Measurements from ENCODE around the gene CALR3. TPM values are rescaled to one million over a fixed set of nuclear protein-coding genes. Genes with fewer than 3 reads are reported as not detected.
"Not testable (repeated sequence)": the region's sequence is repeated elsewhere in the genome, so short reads cannot be mapped to it uniquely, and the experiment has no call there.

The CALR3 gene, protein sequence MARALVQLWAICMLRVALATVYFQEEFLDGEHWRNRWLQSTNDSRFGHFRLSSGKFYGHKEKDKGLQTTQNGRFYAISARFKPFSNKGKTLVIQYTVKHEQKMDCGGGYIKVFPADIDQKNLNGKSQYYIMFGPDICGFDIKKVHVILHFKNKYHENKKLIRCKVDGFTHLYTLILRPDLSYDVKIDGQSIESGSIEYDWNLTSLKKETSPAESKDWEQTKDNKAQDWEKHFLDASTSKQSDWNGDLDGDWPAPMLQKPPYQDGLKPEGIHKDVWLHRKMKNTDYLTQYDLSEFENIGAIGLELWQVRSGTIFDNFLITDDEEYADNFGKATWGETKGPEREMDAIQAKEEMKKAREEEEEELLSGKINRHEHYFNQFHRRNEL
- total RNA-seq: not detected
- long read RNA-seq: 0 reads

DNA sequence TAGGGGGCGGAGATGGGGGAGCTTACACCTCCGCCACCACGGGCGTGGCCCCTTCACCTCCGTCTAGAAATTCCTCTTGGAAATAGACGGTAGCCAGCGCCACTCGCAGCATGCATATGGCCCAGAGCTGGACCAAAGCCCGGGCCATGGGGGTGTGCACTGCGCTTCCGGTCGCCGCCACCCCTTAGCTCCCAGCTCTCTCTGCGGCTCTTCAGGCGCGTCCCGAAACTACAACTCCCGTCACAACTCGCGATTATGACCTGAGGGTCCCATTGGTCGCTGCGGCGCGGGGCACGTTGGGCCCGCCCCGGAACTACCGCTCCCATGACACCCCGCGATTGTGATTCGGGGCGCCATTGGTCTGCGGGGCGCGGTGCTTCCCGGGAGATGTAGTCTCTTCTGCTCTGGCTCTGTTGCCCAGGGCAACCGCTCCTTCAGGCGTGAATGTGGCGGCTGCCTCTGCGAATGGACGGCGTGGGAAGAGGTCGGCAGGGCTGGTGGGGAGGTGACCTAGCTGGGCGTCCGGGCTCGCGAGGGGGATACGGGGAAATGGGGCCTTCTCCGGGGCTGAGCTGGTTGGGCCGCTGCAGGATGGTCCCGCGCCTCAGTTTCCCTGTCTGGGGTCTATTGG, at the start of gene CALR3, which contains the start of gene C19orf44:
TSS of gene CALR3 (minus strand) at position 186 of the 631 bp plus-strand sequence. CDS start at position 148, 38 bp downstream.
TSS of gene C19orf44 (plus strand) at position 413 of the 631 bp plus-strand sequence. CDS start 4,399 bp downstream, outside the sequence.
- Histone ChIP-seq H3K36me3 (no peaks in the 10 kb centered on the region), H3K4me1 (peaks cover 8% of the 10 kb centered on the region), H3K4me3 (peak within 1 kb of the TSS; percentile 84), H3K27me3 (no peaks in the 10 kb centered on the region), H3K9me3 (no peaks in the 10 kb centered on the region), H3K27ac (peak within 1 kb of the TSS; percentile 80)
- ATAC-seq (peak; percentile 100), DNase-seq (peak; percentile 99)
- intact Hi-C loops (cut with DNase I): no loop called here
- TF ChIP-seq, protein P1, sequence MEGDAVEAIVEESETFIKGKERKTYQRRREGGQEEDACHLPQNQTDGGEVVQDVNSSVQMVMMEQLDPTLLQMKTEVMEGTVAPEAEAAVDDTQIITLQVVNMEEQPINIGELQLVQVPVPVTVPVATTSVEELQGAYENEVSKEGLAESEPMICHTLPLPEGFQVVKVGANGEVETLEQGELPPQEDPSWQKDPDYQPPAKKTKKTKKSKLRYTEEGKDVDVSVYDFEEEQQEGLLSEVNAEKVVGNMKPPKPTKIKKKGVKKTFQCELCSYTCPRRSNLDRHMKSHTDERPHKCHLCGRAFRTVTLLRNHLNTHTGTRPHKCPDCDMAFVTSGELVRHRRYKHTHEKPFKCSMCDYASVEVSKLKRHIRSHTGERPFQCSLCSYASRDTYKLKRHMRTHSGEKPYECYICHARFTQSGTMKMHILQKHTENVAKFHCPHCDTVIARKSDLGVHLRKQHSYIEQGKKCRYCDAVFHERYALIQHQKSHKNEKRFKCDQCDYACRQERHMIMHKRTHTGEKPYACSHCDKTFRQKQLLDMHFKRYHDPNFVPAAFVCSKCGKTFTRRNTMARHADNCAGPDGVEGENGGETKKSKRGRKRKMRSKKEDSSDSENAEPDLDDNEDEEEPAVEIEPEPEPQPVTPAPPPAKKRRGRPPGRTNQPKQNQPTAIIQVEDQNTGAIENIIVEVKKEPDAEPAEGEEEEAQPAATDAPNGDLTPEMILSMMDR (IDR thresholded peaks at IDR 0.05): peak; percentile 14

DNA sequence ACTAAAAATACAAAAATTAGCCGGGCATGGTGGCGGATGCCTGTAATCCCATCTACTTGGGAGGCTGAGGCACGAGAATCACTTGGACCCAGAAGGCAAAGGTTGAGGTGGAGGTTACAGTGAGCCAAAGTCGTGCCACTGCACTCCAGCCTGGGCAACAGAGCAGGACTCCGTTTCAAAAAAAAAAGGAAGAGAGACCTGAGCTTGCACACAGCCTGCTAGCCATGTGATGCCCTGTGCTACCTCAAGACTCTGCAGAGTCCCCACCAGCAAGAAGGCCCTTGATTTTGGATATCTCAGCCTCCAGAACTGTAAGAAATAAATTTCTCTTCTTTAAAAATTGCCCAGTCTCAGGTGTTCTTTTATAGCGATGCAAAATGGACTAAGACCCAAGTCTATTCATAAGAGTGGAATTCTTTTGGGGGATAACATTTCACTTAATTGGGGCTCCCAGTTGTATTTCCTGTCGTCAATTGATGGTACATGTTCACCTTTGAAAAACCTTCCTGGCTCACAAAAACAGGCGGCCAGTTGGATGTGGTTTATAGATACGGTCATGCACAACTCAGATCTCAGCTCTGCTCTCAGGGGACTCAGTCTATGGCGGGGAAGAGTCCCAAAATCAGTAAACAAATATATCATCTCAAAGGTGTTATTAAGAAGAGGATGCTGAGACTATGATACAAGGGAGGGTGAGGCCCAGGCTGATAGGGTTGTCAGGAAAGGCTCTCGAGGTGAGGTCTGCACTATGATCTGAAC, 48.7 kb upstream of the CALR3 start:
- Histone ChIP-seq H3K9me3 (no peaks in the 10 kb centered on the region), H3K27me3 (no peaks in the 10 kb centered on the region), H3K27ac (no peak overlapping the region), H3K4me1 (peaks cover 30% of the 10 kb centered on the region), H3K4me3 (no peak overlapping the region), H3K36me3 (peaks cover 3% of the 10 kb centered on the region)
- ATAC-seq (no peak), DNase-seq (no peak)
- TF ChIP-seq, protein P1 (IDR thresholded peaks at IDR 0.05): no peak
- intact Hi-C loops (cut with DNase I): no loop called here

DNA sequence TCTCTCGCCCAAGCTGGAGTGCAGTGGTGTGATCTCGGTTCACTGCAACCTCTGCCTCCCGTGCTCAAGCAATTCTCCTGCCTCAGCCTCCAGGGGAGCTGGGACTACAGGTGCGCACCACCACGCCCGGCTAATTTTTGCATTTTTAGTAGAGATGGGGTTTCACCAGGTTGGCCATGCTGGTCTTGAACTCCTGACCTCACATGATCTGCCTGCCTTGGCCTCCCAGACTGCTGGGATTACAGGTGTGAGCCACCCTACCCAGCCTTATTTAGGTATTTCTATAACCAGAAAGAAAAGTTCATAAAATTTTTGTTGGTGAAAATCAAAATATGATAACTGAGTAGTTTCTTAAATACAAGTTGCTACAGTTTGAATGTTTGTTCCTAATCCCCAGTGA, 47.8 kb upstream of the CALR3 start:
- intact Hi-C loops (cut with DNase I); H3K4me3 ChIP-seq; H3K27me3 ChIP-seq; H3K9me3 ChIP-seq; DNase-seq; ATAC-seq; H3K27ac ChIP-seq; H3K36me3 ChIP-seq: not testable (repeated sequence)
- peaks cover 31% of the 10 kb centered on the region for H3K4me1 ChIP-seq

DNA sequence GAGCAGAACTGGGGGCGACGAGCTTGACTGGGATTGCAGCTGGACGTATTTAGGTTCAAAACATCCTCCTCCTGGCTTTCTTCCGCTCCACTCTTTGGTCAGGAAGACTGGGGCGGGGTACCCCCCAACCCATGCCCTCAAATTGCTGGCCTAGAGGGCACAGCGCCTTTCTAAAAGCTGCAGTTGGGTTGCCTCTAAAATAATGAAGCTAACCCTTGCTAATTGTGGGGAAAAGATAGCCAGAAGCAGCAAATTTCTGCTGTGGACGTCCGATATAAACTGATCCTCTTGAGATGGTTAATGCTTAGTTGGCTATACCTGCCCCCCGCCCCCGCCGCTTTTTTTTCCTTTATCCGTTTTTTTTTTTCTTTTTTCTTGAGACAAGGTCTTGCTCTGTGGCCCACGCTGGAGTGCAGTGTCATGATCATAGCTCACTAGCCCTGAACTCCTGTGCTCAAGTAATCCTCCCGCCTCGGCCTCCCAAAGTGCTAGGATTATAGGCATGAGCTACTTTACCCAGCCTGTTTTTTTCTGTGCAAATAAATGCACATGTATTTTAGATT, 47.0 kb upstream of the CALR3 start:
- H3K27me3 ChIP-seq: no peaks in the 10 kb centered on the region
- H3K9me3 ChIP-seq: no peaks in the 10 kb centered on the region
- intact Hi-C loops (cut with DNase I): no loop called here
- H3K4me3 ChIP-seq: peak overlapping the region; percentile 90
- DNase-seq (no peak), ATAC-seq (no peak)
- peak overlapping the region; percentile 90 for H3K27ac ChIP-seq
- peaks cover 8% of the 10 kb centered on the region for H3K36me3 ChIP-seq
- TF ChIP-seq, protein P1 (IDR thresholded peaks at IDR 0.05): no peak
- H3K4me1 ChIP-seq: peaks cover 31% of the 10 kb centered on the region

DNA sequence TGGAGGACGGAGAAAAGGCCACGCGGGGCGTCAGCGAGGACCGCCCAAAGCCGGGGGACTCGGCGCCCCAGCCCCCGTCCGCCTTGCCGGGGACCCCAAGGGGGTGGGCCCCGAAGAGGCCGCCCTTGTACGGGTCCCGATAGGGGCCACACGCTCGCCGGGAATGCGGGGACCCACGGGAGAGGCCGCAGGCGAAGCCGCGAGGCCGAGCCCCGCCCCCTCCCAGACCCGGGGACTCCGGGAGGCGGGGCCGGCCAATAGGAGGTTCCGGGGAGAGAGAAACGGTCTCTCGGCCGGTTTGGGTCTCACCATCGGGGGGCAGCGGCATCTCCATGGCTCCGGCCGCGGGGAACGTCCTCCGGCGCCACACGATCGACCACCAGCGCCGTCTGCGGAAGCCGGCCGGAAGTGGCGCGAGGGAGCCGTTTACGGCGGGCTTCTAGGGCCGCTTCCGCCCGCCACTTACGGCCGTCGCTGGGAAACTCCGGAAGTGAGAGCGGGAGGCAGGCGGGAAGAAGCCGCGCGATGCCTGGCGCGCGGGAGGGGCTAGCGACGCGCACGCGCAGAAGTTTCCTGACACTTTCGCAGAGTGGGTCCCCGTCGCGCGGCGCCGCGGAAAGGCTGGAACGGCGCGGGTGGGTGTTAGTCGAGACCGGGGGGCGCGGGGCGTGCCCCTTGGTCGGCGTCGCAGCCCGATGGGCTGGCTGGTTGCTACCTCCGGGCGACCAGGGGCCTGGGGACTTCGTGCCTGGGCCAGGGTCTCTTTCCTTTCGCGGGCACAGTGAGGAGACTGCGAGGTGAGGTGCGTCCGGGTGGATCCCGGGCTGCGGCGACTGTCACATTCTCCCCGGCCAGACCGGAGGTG, 46.3 kb upstream of the CALR3 start, which contains the start of gene CHERP:
TSS of gene CHERP (minus strand) at position 393 of the 865 bp plus-strand sequence. CDS start at position 334, 59 bp downstream.
- H3K27me3 ChIP-seq: no peaks in the 10 kb centered on the region
- H3K4me1 ChIP-seq: peaks cover 31% of the 10 kb centered on the region
- peak within 1 kb of the TSS; percentile 90 for H3K4me3 ChIP-seq
- ATAC-seq (peak; percentile 99), DNase-seq (peak; percentile 97)
- no peaks in the 10 kb centered on the region for H3K9me3 ChIP-seq
- intact Hi-C loops (cut with DNase I): no loop called here
- TF ChIP-seq, protein P1 (IDR thresholded peaks at IDR 0.05): no peak
- peak within 1 kb of the TSS; percentile 90 for H3K27ac ChIP-seq
- H3K36me3 ChIP-seq: peaks cover 15% of the 10 kb centered on the region

Measured in upper lobe of right lung (tissue), 1 donor.